Esophagus muscularis mucosa (tissue), 4 donors: ENCODE data around the gene DSCAML1.

Experiments used
- EP300 ChIP-seq: sonication (generic); formaldehyde crosslinking; IDR thresholded peaks from one replicate; pipeline ENCODE4 v1.6.1; 2017; ENCODE audit warnings: antibody characterized with exemption
- POLR2A ChIP-seq: fragments of 450-650 bp; IDR thresholded peaks from one replicate; pipeline ENCODE4 v1.6.1; 2017; ENCODE audit warnings: antibody characterized with exemption, moderate library complexity, mild to moderate bottlenecking, low read depth
- TF ChIP-seq, protein P1 (sequence below), 3 experiments: fragments of 200-600 bp in 2 of 3; fragments of 450-650 bp in 1 of 3; sonication (generic) in 2 of 3; IDR thresholded peaks; one replicate each; pipeline ENCODE4 v1.5.1; 2017 to 2019; ENCODE audit warnings: antibody characterized with exemption in 3 of 3, mild to moderate bottlenecking in 2 of 3, moderate library complexity in 1 of 3

DNA sequence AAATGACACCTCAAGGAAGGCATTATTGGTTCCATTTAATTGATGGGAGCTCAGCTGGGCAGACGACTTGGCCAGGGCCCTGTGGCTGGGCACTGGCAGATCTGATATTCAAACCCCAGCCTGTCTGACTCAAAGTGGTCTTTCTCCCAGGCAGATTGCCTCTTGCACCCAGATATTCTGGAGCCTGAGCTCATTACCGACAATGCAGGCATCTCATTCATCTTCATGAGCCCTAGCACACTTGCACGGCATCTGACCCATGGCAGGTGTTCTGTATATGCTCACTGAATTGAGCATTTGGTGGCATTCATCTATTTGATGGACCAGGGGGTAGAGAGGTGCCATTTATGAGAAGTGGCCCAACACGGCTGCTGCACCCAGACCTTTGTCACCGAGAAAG lies 193.1 kb downstream of the DSCAML1 start:
- TF ChIP-seq, protein P1, sequence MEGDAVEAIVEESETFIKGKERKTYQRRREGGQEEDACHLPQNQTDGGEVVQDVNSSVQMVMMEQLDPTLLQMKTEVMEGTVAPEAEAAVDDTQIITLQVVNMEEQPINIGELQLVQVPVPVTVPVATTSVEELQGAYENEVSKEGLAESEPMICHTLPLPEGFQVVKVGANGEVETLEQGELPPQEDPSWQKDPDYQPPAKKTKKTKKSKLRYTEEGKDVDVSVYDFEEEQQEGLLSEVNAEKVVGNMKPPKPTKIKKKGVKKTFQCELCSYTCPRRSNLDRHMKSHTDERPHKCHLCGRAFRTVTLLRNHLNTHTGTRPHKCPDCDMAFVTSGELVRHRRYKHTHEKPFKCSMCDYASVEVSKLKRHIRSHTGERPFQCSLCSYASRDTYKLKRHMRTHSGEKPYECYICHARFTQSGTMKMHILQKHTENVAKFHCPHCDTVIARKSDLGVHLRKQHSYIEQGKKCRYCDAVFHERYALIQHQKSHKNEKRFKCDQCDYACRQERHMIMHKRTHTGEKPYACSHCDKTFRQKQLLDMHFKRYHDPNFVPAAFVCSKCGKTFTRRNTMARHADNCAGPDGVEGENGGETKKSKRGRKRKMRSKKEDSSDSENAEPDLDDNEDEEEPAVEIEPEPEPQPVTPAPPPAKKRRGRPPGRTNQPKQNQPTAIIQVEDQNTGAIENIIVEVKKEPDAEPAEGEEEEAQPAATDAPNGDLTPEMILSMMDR (IDR thresholded peaks at IDR 0.05): no peak
- TF ChIP-seq POLR2A: no peak
- TF ChIP-seq EP300: no peak
